ENCODE data around the gene SRRM3.
"Not testable (repeated sequence)": the region's sequence is repeated elsewhere in the genome, so short reads cannot be mapped to it uniquely, and the experiment has no call there.

The SRRM3 gene

DNA sequence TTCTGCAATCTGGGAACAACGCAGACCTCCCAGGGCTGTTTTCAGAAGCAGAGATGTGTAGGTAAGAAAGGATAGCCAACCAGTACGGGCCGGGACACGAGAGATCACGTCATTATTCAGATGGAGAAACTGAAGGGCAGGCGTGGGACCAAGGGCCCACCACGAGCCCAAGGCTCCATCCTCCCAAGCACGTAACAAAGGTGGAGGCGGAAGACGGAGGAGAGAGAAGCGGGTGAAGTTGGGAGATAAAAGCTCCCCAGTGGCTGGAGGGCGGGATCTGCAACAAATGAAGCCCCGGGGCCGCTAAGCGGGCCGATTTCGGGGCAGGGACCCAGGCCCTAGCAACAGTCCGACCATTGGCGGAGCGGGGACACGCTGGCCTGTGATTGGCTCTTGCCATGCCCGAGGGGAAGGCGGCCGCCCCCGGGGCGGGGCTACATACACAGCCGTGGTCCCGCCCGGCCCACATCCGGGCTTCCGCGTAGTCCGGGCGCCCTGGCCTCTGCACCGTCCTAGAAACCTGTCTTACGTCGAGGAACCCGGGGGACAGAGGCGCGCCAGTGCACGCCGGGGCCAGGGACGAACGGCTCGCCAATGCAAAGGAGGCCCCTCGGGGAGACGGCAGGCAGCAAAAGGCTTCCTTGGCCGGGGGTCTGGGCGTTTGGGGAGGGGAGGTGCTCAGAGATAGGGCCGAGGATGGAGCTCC is 116.2 kb downstream of the SRRM3 start:
- DNase-seq = peak; percentile 94

- peak; percentile 55 for DNase-seq
These were observed 117.0 kb downstream of the SRRM3 start for GRCh38 chr7:76318488-76319353.

DNA sequence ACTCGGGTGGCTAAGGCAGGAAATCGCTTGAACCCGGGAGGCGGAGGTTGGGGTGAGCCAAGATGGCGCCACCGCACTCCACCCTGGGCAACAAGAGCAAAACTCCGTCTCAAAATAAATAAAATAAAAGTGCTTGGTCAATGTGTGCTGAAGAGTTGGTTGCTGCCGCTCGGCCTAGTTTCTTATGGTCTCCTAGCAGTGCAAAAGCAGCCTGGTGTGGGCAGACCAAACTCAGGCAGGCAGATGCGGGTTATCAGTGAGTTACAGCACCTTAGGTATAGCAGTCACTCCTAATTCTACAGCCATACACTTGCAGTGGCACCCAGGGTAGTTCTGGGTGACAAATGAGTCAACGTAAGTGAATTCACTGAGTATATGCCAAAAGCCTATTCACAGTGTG is 123.4 kb downstream of the SRRM3 start:
- DNase-seq = no peak

DNA sequence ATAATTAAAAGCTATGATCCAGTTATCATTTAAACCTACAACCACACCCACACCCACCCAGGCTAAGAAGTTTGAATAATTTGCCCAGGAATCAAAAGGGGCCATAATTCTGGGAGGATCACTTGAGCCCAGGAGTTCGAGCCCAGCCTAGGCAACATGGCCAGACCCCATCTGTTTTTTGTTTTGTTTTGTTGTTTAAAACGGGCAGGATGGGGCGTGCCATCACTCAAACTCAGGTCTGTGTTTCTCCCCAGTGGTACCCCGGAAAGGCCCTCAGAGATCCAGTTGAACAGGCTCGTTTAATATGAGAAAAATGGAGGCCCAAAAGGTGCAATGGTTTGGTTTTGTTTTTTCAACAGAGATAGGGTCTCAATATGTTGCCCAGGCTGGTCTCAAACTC is 124.1 kb downstream of the SRRM3 start:
- DNase-seq = no peak

GRCh38 chr7:76326646-76327233 is 125.0 kb downstream of the SRRM3 start:
- no peak for DNase-seq

- no peak for DNase-seq
These were observed 125.9 kb downstream of the SRRM3 start for GRCh38 chr7:76327610-76328009.

DNA sequence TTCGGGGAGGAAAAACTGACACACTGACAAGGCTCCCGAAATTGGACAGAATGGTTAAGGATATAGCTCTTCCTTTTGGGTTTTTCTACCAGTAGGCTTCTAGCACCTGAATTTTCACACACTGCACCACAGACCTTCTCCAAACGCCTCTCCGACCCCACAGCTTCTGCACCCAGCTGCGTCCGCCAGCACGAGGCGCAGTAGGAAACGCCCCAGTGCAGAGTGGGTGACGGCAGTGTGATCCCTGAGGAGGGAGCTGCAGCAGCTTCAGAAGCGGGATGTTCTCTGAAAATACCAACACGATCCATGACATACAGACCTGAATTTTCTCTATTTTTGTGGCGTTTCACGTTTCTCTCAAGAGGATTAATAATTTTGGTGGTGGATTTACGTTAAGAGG is 126.7 kb downstream of the SRRM3 start:
- DNase-seq = no peak

GRCh38 chr7:76329479-76329878 is 127.8 kb downstream of the SRRM3 start:
- no peak for DNase-seq

DNA sequence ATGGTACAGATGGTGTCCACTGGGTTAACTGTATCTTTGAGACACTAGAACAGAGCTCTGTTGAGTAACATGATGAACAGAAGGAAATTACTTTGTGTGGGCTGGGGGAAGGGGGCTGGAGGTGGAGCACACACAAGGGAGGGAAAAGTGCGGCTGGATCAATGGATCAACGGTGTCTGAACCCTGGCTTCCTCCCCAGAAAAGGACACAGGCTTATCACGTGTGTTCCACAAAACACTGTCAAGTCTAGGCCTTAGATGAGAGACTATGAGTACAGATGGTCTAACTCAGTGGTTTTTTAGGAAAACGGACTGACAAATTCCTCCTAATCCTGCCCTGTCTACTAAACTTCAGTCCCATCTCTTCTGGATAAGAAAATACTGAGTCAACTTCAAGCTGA is 128.6 kb downstream of the SRRM3 start:
- DNase-seq = no peak

- DNase-seq = no peak
These were observed 129.0 kb downstream of the SRRM3 start for GRCh38 chr7:76330673-76331072.

DNA sequence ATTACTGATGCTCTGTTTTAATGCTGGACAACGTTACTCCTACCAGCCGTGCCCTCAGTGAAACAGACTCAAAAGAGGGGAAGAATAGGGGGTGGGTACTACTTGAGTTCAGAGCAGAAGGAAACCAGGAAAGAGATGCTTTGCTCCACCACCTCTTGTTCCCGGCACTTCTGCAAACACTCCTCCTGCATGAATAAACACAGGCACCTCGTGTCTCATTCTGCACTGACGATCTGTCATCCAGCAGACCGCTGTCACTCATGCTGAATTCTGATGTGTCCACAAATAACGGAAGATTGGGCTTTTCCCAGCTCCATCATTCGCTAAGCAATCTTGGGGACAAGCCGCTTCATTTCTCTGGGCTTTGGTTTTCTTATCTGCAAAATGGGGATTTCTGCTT is 130.4 kb downstream of the SRRM3 start:
- no peak for DNase-seq

DNA sequence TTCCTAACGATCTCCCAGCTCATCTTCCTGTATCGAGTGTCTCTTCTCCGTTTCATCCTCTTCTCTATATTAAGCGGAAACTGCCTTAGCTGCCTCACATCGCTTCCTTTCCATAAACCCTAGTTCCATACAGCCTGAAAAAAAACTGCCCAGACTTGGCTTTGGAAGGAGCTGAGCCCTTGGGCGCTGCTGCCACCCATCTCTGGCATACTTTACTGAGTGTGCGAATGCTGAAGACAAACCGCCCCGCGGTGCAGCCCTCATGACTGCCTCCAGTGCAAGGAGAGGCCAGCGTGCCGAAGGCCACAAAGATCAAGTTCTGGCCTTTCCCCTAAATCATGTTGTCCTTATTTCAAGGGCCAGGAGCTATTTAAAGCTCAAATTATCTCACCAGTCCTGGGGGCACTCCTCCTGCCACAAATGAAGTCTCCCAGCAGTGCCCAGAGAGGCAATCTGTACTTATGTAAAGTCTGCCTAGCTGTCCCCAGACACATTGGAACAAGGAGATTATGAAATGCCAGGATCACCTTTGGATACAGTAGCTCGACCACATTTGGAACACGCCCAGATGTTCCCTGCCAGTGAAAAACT is 131.9 kb downstream of the SRRM3 start:
- DNase-seq = no peak

- no peak for DNase-seq
These were observed 132.7 kb downstream of the SRRM3 start for GRCh38 chr7:76334320-76334967.

DNA sequence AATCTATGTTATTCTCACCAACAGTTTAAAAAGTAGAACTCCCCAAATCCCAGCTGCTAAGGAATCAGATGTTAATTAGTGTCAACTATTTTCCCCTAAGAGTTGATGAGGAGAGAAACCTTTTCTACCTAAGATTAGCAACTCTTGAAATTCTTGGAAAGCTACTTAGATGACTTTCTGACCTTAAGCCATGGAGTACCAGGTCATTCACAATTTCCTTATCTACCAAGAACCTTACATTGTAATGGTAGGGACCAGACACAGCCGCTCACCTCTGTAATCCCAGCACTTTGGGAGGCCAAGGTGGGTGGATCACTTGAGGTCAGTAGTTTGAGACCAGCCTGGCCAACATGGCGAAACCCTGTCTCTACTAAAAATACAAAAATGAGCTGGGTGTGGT is 133.7 kb downstream of the SRRM3 start:
- DNase-seq = not testable (repeated sequence)

DNA sequence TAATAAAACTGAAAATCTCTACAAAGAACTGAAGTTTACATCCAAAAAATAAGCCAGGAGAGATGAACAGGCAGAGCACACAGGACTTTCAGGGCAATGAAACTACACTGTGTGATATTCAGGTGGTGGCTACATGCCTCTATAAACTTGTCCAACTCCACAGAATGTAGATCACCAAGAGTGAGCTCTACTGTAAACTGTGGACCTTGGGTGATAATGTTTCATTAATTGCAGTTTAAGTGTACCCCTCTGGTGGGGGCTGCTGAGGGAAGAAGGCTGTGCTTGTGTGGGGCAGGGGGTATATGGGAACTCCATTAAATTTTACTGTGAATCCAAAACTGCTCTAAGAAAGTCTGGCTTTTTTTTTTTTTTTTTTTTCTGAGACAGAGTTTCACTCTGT is 134.4 kb downstream of the SRRM3 start:
- DNase-seq = no peak

Data from activated CD4-positive, alpha-beta T cell treated with anti-CD3 and anti-CD28 coated beads, Interleukin-2, amount 50 U/mL, for 1 hour (primary cell).